ENCODE results near the gene OSBPL10.

DNA sequence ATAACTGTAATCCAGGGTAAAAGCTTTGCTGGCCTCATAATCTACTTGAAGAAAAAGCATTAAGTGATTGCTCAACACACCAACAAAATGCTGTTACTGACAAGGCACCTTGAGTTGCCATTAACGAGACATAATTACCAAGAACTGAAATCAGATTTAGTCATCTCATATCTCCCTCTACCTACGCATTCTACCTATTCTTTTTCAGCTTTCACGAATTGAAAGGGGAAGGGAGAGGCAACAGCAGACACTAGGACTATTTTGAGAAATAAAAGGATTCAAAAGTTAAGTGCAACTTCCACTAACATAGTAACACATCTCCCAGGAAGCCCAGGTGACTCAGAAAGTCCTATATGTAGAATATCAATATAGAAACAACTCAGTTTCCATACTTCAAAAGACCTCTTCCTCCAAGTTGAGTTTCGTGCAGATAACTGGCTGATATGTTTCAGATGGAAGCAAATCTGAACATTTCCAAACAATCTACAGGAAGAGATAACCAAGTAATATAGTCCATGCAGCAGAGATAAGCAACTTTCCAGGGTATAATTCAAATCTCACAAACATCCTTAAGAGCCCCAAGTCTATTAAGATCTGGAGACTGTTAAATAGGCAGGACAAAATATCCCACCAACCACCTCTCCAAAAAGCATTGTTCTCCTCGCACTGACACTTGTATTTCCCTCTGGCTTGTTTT is 1.9 kb downstream of the OSBPL10 start:
- TF ChIP-seq, protein P1, sequence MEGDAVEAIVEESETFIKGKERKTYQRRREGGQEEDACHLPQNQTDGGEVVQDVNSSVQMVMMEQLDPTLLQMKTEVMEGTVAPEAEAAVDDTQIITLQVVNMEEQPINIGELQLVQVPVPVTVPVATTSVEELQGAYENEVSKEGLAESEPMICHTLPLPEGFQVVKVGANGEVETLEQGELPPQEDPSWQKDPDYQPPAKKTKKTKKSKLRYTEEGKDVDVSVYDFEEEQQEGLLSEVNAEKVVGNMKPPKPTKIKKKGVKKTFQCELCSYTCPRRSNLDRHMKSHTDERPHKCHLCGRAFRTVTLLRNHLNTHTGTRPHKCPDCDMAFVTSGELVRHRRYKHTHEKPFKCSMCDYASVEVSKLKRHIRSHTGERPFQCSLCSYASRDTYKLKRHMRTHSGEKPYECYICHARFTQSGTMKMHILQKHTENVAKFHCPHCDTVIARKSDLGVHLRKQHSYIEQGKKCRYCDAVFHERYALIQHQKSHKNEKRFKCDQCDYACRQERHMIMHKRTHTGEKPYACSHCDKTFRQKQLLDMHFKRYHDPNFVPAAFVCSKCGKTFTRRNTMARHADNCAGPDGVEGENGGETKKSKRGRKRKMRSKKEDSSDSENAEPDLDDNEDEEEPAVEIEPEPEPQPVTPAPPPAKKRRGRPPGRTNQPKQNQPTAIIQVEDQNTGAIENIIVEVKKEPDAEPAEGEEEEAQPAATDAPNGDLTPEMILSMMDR (IDR thresholded peaks at IDR 0.05; ENCODE audit: low read length), result no peak
- TF ChIP-seq EZH2 (IDR thresholded peaks at IDR 0.05; ENCODE audit: borderline replicate concordance, low read length), result no peak

Measured in OCI-LY1 (cell line).